HepG2 (cell line): ENCODE data around the gene APLF. TPM values are rescaled to one million over a fixed set of nuclear protein-coding genes. Genes with fewer than 3 reads are reported as not detected.

Experiments
- ATAC-seq: fragments of 200-7000 bp; cut with Tn5 transposase; 3 replicates; pipeline ENCODE4 v1.9.1; 2020; ENCODE audit warnings: mild to moderate bottlenecking, moderate library complexity
- BruUV-seq: library from RNA; stranded (reverse); fragments of 400-500 nt; replicated peaks from 2 replicates; lab custom pipeline; 2021; lab: Mats Ljungman, UMichigan
- CTCF ChIA-PET: fragments of 300-600 bp; formaldehyde crosslinking; extraction: SDS; loops from one replicate; lab custom pipeline; 2021; ENCODE audit warnings: low total read pairs, inconsistent platforms, low intra/inter-chr PET ratio; lab: Yijun Ruan, JAX
- POLR2A ChIA-PET: fragments of 350-600 bp; sonication (Branson Sonifier 250); formaldehyde crosslinking; loops from one replicate; lab custom pipeline; 2020; ENCODE audit warnings: antibody characterized with exemption, inconsistent platforms; lab: Yijun Ruan, JAX
- DNase-seq: peaks from one replicate; pipeline ENCODE4 v3.0.0-alpha.2; 2015; ENCODE audit warnings: low spot score
- FAIRE-seq: peaks from 3 replicates; lab custom pipeline; 2011; peaks lifted over from hg19 to GRCh38; lab: Jason Lieb, UNC
- H2AFZ ChIP-seq: one replicate; pipeline ENCODE4 v1.6.1; 2011; ENCODE audit warnings: low read length, inconsistent platforms
- H3K27ac ChIP-seq: fragments of 300-600 bp; 3 replicates; pipeline ENCODE4 v1.8.0; 2011; ENCODE audit warnings: mixed run types, mild to moderate bottlenecking, mixed read lengths, low read length, inconsistent platforms; ENCODE audit not compliant: insufficient read depth; ENCODE audit errors: extremely low read length
- H3K27me3 ChIP-seq, 2 experiments: fragments of 200-600 bp in 1 of 2; 2 replicates in 1 of 2; 3 replicates in 1 of 2; pipeline versions ENCODE4 v1.6.0 to v1.8.0; 2011; ENCODE audit warnings: low read length in 2 of 2, mild to moderate bottlenecking in 2 of 2, moderate library complexity in 2 of 2, inconsistent platforms in 1 of 2; ENCODE audit not compliant: insufficient read depth in 2 of 2, control insufficient read depth in 1 of 2
- H3K36me3 ChIP-seq, 2 experiments: fragments of 200-600 bp in 1 of 2; replicated peaks in 1 of 2; 2 replicates in 1 of 2; 3 replicates in 1 of 2; pipeline versions ENCODE4 v1.5.1 to v1.8.0; 2011; ENCODE audit warnings: low read length in 2 of 2, inconsistent platforms in 1 of 2; ENCODE audit not compliant: insufficient read depth in 2 of 2, control insufficient read depth in 1 of 2
- H3K4me1 ChIP-seq: 2 replicates; pipeline ENCODE4 v1.5.1; 2012; ENCODE audit warnings: low read length, inconsistent platforms; ENCODE audit not compliant: insufficient read depth
- H3K4me2 ChIP-seq: 2 replicates; pipeline ENCODE4 v1.6.0; 2011; ENCODE audit warnings: low read depth, low read length, inconsistent platforms
- H3K4me3 ChIP-seq, 3 experiments: fragments of 200-600 bp in 1 of 3; sonication (generic), shearing (Covaris generic) in 1 of 3; replicated peaks in 1 of 3; 2 replicates each; pipeline ENCODE4 v1.5.1; 2011 to 2016; ENCODE audit warnings: low read length in 3 of 3, inconsistent platforms in 2 of 3, low read depth in 2 of 3, mild to moderate bottlenecking in 2 of 3, control low read depth in 1 of 3, mixed read lengths in 1 of 3; ENCODE audit not compliant: insufficient read depth in 1 of 3
- H3K79me2 ChIP-seq: one replicate; pipeline ENCODE4 v1.6.1; 2011; ENCODE audit warnings: low read length, inconsistent platforms; ENCODE audit not compliant: insufficient read depth
- H3K9ac ChIP-seq: 2 replicates; pipeline ENCODE4 v1.6.0; 2011; ENCODE audit warnings: mild to moderate bottlenecking, low read depth, low read length, inconsistent platforms; ENCODE audit not compliant: insufficient read depth
- H3K9me3 ChIP-seq: 2 replicates; pipeline ENCODE4 v1.5.1; 2012; ENCODE audit warnings: mild to moderate bottlenecking, low read length
- H4K20me1 ChIP-seq: 2 replicates; pipeline ENCODE4 v1.6.0; 2011; ENCODE audit warnings: inconsistent platforms, mild to moderate bottlenecking, low read length, moderate library complexity; ENCODE audit not compliant: insufficient read depth
- BHLHE40 ChIP-seq: IDR thresholded peaks from 2 replicates; pipeline ENCODE4 v1.6.1; 2011; ENCODE audit warnings: low read length, improper control_type of control experiment
- E2F1 ChIP-seq: sonication (generic); formaldehyde crosslinking; IDR thresholded peaks from 2 replicates; pipeline ENCODE4 v1.5.0; 2020; ENCODE audit warnings: missing genetic modification reagents
- ETV6 ChIP-seq: sonication (generic); formaldehyde crosslinking; conservative IDR thresholded peaks from 2 replicates; pipeline ENCODE4 v1.4.0; 2020; ENCODE audit warnings: missing genetic modification reagents
- NAIF1 ChIP-seq: sonication (generic); formaldehyde crosslinking; IDR thresholded peaks from 2 replicates; pipeline ENCODE4 v1.5.0; 2020; ENCODE audit warnings: mild to moderate bottlenecking, missing genetic modification reagents, borderline replicate concordance
- SMARCC2 ChIP-seq: fragments of 450-650 bp; IDR thresholded peaks from 2 replicates; pipeline ENCODE4 v1.6.1; 2017; ENCODE audit warnings: antibody characterized with exemption, mild to moderate bottlenecking
- TEAD3 ChIP-seq: optimal IDR thresholded peaks from 2 replicates; pipeline ENCODE3; 2016; ENCODE audit warnings: borderline replicate concordance
- ZNF605 ChIP-seq: sonication (generic); formaldehyde crosslinking; IDR thresholded peaks from 2 replicates; pipeline ENCODE4 v1.8.0; 2022; ENCODE audit warnings: mild to moderate bottlenecking, missing genetic modification reagents
- WGBS: methylation state at CpG from one replicate; pipeline ENCODE4 v1.1.6; 2017; ENCODE audit warnings: low lambda C conversion rate; 5-methylcytosine and 5-hydroxymethylcytosine counted together
- in situ Hi-C: cut with HindIII; loops from 2 replicates; pipeline ENCODE4 v1.10.0; 2017; ENCODE audit warnings: low pct_unique_long_range_greater_than_20kb; ENCODE audit not compliant: extremely low pct_ligation_motif_present
- intact Hi-C: fragments of 100-400 bp; cut with micrococcal nuclease; formaldehyde crosslinking; loops from one replicate; pipeline ENCODE4 v1.10.0; 2022; ENCODE audit not compliant: unreplicated experiment
- polyA plus RNA-seq, 8 experiments: library from polyadenylated mRNA; depleted of rRNA in 3 of 8; stranded (reverse) in 7 of 8; unstranded in 1 of 8; fragments of >200 nt; fragmentation: Illumina TruSeq in 4 of 8; extraction: Trizol in 4 of 8; gene quantifications; 2 replicates each; pipeline versions ENCODE4 v1.2.1 to v1.2.3, GENCODE V29; 2011 to 2016; ENCODE audit warnings: low read depth in 4 of 8, missing spikeins in 1 of 8, mixed read lengths in 1 of 8; ENCODE audit not compliant: insufficient read depth in 1 of 8
- total RNA-seq, 5 experiments: library from RNA; depleted of rRNA; stranded (reverse); fragments of >200 nt; fragmentation: Illumina TruSeq; extraction: Trizol; gene quantifications; 2 replicates each; pipeline ENCODE4 v1.2.3, GENCODE V29; 2016; ENCODE audit warnings: low read depth in 1 of 5

Gene APLF
- total and polyA plus RNA-seq, 2 of the 13 experiments (the other 11 are each of a cell fraction or from before 2014, with no cell fraction given) = 0.45 to 2.2 TPM

GRCh38 chr2:68514316-68514929 is 47.0 kb downstream of the APLF start:
- DNase-seq (no peak), ATAC-seq (peak; percentile 48; the same call in 2 of the 3 replicates), FAIRE-seq (no peak)
- intact Hi-C loops = no loop called here
- no TSS peak for BruUV-seq
- TF ChIP-seq TEAD3 (no peak), ETV6 (CRISPR knock-in tag) (no peak), SMARCC2 (no peak), ZNF605 (no peak), BHLHE40 (no peak), NAIF1 (no peak), E2F1 (no peak)
- ChIA-PET CTCF (no interaction called here), POLR2A (no interaction called here)
- Histone ChIP-seq H4K20me1 (no peaks in the 10 kb centered on the region), H3K4me2 (no peak overlapping the region), H3K79me2 (no peaks in the 10 kb centered on the region), H3K4me3 (no peak overlapping the region), H3K27ac (no peak overlapping the region), H3K9ac (no peak overlapping the region), H3K36me3 (no peaks in the 10 kb centered on the region), H3K27me3 (no peaks in the 10 kb centered on the region), H2AFZ (no peak overlapping the region), H3K9me3 (no peaks in the 10 kb centered on the region), H3K4me1 (no peaks in the 10 kb centered on the region)
- in situ Hi-C loops = no loop called here
- WGBS = 2% methylated on average over 2 of the region's 2 CpGs
